PFSK-1 (cell line): ENCODE results near the gene ACACA.

Source experiments
- POLR2AphosphoS5 ChIP-seq: IDR thresholded peaks from 2 replicates; pipeline ENCODE4 v1.6.1; 2012; ENCODE audit warnings: low read depth, mild to moderate bottlenecking, control low read depth, low read length, moderate library complexity
- SIN3A ChIP-seq: IDR thresholded peaks from 2 replicates; pipeline ENCODE4 v1.6.1; 2012; ENCODE audit warnings: mild to moderate bottlenecking, low read length, moderate library complexity, borderline replicate concordance; ENCODE audit not compliant: insufficient read depth

DNA sequence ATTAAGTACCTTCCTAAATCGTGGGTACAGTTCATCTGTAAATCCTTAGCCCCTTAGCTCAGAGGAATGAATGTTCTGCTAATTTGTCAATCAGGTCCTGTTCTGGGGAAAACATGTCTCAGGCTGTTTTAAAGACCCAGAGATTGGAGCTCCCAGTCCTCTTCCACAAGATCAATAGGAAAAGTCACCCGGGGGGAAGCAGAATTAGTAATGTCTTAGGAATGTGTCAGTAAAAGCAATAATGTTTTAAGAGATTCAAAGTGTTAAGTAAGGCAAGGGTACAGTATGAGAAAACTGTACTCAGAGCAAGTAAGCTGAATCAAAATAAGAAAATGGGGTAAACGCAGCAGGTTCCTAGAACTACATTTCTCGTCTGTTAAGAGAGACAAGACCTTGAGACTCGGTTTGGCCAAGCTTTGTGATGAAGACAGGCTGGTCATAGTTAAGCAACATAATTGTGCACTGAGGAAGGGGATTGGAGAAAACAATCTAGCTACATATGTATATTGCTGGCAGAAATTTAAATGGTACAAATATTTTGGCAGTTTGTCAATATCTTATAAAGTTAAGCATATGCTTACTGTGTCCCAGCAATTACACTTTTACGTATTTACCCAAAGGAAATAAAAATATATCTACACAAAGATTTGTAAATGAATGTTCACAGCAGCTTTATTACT lies 223.7 kb downstream of the ACACA start:
- TF ChIP-seq POLR2AphosphoS5: no peak
- TF ChIP-seq SIN3A: no peak
